Hepatocyte (in vitro differentiated cells): ENCODE measurements around the gene PHF14.

ENCODE experiments used
- EZH2 ChIP-seq: fragments of 200-600 bp; sonication (generic); IDR thresholded peaks from 2 replicates; pipeline ENCODE4 v1.6.1; 2016; ENCODE audit warnings: antibody characterized with exemption, mild to moderate bottlenecking, borderline replicate concordance
- EZH2phosphoT487 ChIP-seq: fragments of 200-600 bp; sonication (generic); IDR thresholded peaks from one replicate; pipeline ENCODE4 v1.6.1; 2018; ENCODE audit warnings: antibody characterized with exemption, mild to moderate bottlenecking, low read depth, moderate library complexity; ENCODE audit not compliant: unreplicated experiment, severe bottlenecking
- TF ChIP-seq, protein P1 (sequence below): fragments of 200-600 bp; sonication (generic); IDR thresholded peaks from 2 replicates; pipeline ENCODE4 v1.5.1; 2016; ENCODE audit warnings: antibody characterized with exemption, mild to moderate bottlenecking; ENCODE audit not compliant: poor library complexity

DNA sequence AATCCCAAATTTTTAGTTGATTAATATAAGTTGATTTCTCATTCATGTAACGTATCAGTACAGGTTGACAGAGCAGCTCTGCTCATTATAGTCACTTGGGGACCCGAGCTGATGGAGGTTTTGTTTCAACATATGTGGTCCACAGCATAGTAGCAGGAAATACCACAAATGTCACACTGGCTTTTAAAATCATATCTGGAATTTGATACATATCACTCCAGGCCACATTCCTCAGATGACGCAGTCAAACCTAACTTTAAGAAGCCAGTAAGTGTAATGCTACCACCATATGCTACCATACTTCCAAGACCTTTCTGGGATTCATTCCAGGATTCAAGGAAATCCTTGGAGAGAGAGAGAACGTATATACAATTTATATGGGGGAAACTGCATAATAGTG, 156.3 kb downstream of the PHF14 start:
- TF ChIP-seq, protein P1, sequence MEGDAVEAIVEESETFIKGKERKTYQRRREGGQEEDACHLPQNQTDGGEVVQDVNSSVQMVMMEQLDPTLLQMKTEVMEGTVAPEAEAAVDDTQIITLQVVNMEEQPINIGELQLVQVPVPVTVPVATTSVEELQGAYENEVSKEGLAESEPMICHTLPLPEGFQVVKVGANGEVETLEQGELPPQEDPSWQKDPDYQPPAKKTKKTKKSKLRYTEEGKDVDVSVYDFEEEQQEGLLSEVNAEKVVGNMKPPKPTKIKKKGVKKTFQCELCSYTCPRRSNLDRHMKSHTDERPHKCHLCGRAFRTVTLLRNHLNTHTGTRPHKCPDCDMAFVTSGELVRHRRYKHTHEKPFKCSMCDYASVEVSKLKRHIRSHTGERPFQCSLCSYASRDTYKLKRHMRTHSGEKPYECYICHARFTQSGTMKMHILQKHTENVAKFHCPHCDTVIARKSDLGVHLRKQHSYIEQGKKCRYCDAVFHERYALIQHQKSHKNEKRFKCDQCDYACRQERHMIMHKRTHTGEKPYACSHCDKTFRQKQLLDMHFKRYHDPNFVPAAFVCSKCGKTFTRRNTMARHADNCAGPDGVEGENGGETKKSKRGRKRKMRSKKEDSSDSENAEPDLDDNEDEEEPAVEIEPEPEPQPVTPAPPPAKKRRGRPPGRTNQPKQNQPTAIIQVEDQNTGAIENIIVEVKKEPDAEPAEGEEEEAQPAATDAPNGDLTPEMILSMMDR, result no peak
- TF ChIP-seq EZH2, result no peak
- no peak for TF ChIP-seq EZH2phosphoT487
